HEK293 (cell line): ENCODE results near the gene MAK.

Experiments used
- ATF2 ChIP-seq: fragments of 450-650 bp; formaldehyde crosslinking; IDR thresholded peaks from 2 replicates; pipeline ENCODE4 v1.5.1; 2016; ENCODE audit warnings: missing biosample characterization, missing genetic modification characterization, low read depth
- BCL11B ChIP-seq: fragments of 450-650 bp; formaldehyde crosslinking; IDR thresholded peaks from 2 replicates; pipeline ENCODE4 v1.5.1; 2016; ENCODE audit warnings: low read depth, missing biosample characterization, missing genetic modification characterization
- KLF8 ChIP-seq: fragments of 450-650 bp; formaldehyde crosslinking; IDR thresholded peaks from 2 replicates; pipeline ENCODE4 v1.5.1; 2016; ENCODE audit warnings: missing biosample characterization, missing genetic modification characterization
- PRDM10 ChIP-seq: fragments of 450-650 bp; formaldehyde crosslinking; IDR thresholded peaks from 2 replicates; pipeline ENCODE4 v1.5.1; 2016; ENCODE audit warnings: missing biosample characterization, missing genetic modification characterization
- REST ChIP-seq: fragments of 450-650 bp; formaldehyde crosslinking; IDR thresholded peaks from 2 replicates; pipeline ENCODE4 v1.5.1; 2016; ENCODE audit warnings: missing biosample characterization, missing genetic modification characterization
- ZBTB11 ChIP-seq: fragments of 450-650 bp; formaldehyde crosslinking; conservative IDR thresholded peaks from 2 replicates; pipeline ENCODE4 v1.5.1; 2016; ENCODE audit warnings: low read depth, missing biosample characterization, missing genetic modification characterization
- ZBTB48 ChIP-seq: fragments of 450-650 bp; formaldehyde crosslinking; IDR thresholded peaks from 2 replicates; pipeline ENCODE4 v1.5.1; 2016; ENCODE audit warnings: missing biosample characterization, missing genetic modification characterization
- ZIC2 ChIP-seq: fragments of 450-650 bp; formaldehyde crosslinking; IDR thresholded peaks from 2 replicates; pipeline ENCODE4 v1.5.1; 2016; ENCODE audit warnings: missing biosample characterization, missing genetic modification characterization
- ZNF112 ChIP-seq: fragments of 450-650 bp; formaldehyde crosslinking; IDR thresholded peaks from 2 replicates; pipeline ENCODE4 v1.5.0; 2017; ENCODE audit warnings: missing biosample characterization, missing genetic modification characterization
- ZNF155 ChIP-seq: fragments of 450-650 bp; formaldehyde crosslinking; IDR thresholded peaks from 2 replicates; pipeline ENCODE4 v1.5.1; 2016; ENCODE audit warnings: missing biosample characterization, missing genetic modification characterization
- ZNF169 ChIP-seq: fragments of 450-650 bp; formaldehyde crosslinking; IDR thresholded peaks from 2 replicates; pipeline ENCODE4 v1.5.1; 2016; ENCODE audit warnings: missing biosample characterization, missing genetic modification characterization
- ZNF2 ChIP-seq: fragments of 450-650 bp; formaldehyde crosslinking; IDR thresholded peaks from 2 replicates; pipeline ENCODE4 v1.5.1; 2016; ENCODE audit warnings: missing biosample characterization, missing genetic modification characterization
- ZNF223 ChIP-seq: fragments of 450-650 bp; formaldehyde crosslinking; IDR thresholded peaks from 2 replicates; pipeline ENCODE4 v1.5.1; 2016; ENCODE audit warnings: missing biosample characterization, missing genetic modification characterization
- ZNF23 ChIP-seq: fragments of 450-650 bp; formaldehyde crosslinking; IDR thresholded peaks from 2 replicates; pipeline ENCODE4 v1.5.1; 2016; ENCODE audit warnings: missing biosample characterization, missing genetic modification characterization, borderline replicate concordance
- ZNF302 ChIP-seq: fragments of 450-650 bp; formaldehyde crosslinking; IDR thresholded peaks from 2 replicates; pipeline ENCODE4 v1.5.1; 2016; ENCODE audit warnings: missing biosample characterization, missing genetic modification characterization, low read depth
- ZNF391 ChIP-seq: fragments of 450-650 bp; formaldehyde crosslinking; IDR thresholded peaks from 2 replicates; pipeline ENCODE4 v1.5.1; 2016; ENCODE audit warnings: low read depth, missing biosample characterization, missing genetic modification characterization, borderline replicate concordance
- ZNF394 ChIP-seq: fragments of 450-650 bp; formaldehyde crosslinking; IDR thresholded peaks from 2 replicates; pipeline ENCODE4 v1.5.1; 2016; ENCODE audit warnings: missing biosample characterization, missing genetic modification characterization, mild to moderate bottlenecking, moderate library complexity, borderline replicate concordance
- ZNF529 ChIP-seq: fragments of 450-650 bp; formaldehyde crosslinking; IDR thresholded peaks from 2 replicates; pipeline ENCODE4 v1.5.1; 2017; ENCODE audit warnings: missing genetic modification characterization, missing biosample characterization; ENCODE audit not compliant: insufficient replicate concordance
- ZNF600 ChIP-seq: fragments of 450-650 bp; formaldehyde crosslinking; IDR thresholded peaks from 2 replicates; pipeline ENCODE4 v1.5.1; 2016; ENCODE audit warnings: missing biosample characterization, missing genetic modification characterization
- ZNF621 ChIP-seq: fragments of 450-650 bp; formaldehyde crosslinking; IDR thresholded peaks from 2 replicates; pipeline ENCODE4 v1.5.1; 2017; ENCODE audit warnings: missing biosample characterization, missing genetic modification characterization
- ZNF624 ChIP-seq: fragments of 450-650 bp; formaldehyde crosslinking; IDR thresholded peaks from 2 replicates; pipeline ENCODE4 v1.5.1; 2017; ENCODE audit warnings: missing biosample characterization, missing genetic modification characterization
- ZNF660 ChIP-seq: fragments of 450-650 bp; IDR thresholded peaks from 2 replicates; pipeline ENCODE4 v1.5.1; 2018; ENCODE audit warnings: missing biosample characterization, mild to moderate bottlenecking, missing genetic modification characterization
- ZSCAN5A ChIP-seq: fragments of 450-650 bp; formaldehyde crosslinking; IDR thresholded peaks from 2 replicates; pipeline ENCODE4 v1.5.1; 2016; ENCODE audit warnings: missing biosample characterization, missing genetic modification characterization
- TF ChIP-seq, protein P1 (sequence below): sonication (generic); formaldehyde crosslinking; IDR thresholded peaks from 2 replicates; pipeline ENCODE4 v1.8.1; 2022; ENCODE audit warnings: mild to moderate bottlenecking, moderate library complexity, missing genetic modification reagents

Gene MAK

GRCh38 chr6:10837995-10838793 lies at the start of gene MAK (continued):
- peak; percentile 73 for TF ChIP-seq PRDM10 (tag by site-specific recombination)
- no peak for TF ChIP-seq ZNF23
- TF ChIP-seq ZNF660 (tag by site-specific recombination), result peak; percentile 74; the same call in 1 of the 2 replicates
- no peak for TF ChIP-seq ZNF223 (tag by site-specific recombination)
- peak; percentile 83; the same call in 1 of the 2 replicates for TF ChIP-seq ZNF600 (tag by site-specific recombination)
- no peak for TF ChIP-seq ZNF169 (tag by site-specific recombination)
- no peak; the same call in 1 of the 2 replicates for TF ChIP-seq ZNF394 (tag by site-specific recombination)
- TF ChIP-seq, protein P1, sequence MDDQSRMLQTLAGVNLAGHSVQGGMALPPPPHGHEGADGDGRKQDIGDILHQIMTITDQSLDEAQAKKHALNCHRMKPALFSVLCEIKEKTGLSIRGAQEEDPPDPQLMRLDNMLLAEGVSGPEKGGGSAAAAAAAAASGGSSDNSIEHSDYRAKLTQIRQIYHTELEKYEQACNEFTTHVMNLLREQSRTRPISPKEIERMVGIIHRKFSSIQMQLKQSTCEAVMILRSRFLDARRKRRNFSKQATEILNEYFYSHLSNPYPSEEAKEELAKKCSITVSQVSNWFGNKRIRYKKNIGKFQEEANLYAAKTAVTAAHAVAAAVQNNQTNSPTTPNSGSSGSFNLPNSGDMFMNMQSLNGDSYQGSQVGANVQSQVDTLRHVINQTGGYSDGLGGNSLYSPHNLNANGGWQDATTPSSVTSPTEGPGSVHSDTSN (CRISPR knock-in tag), result 0 out of 2 replicates have a peak, but pooled peaks have one; percentile 49
- TF ChIP-seq ZBTB11 (tag by site-specific recombination), result no peak; the same call in 1 of the 2 replicates
- no peak for TF ChIP-seq ZNF529 (tag by site-specific recombination)
- peak; percentile 58 for TF ChIP-seq ZIC2 (tag by site-specific recombination)
- TF ChIP-seq ZNF391 (tag by site-specific recombination), result no peak
- no peak for TF ChIP-seq ZNF2 (tag by site-specific recombination)
- no peak for TF ChIP-seq ZSCAN5A
- peak; percentile 83 for TF ChIP-seq KLF8 (tag by site-specific recombination)
- no peak for TF ChIP-seq ATF2 (tag by site-specific recombination)
- TF ChIP-seq ZNF621 (tag by site-specific recombination), result no peak
- TF ChIP-seq BCL11B (tag by site-specific recombination), result peak; percentile 23; the same call in 1 of the 2 replicates
- TF ChIP-seq ZNF624, result no peak
- no peak for TF ChIP-seq ZNF155 (tag by site-specific recombination)
- TF ChIP-seq REST (tag by site-specific recombination), result no peak
- TF ChIP-seq ZNF302 (tag by site-specific recombination), result no peak
- no peak for TF ChIP-seq ZNF112 (tag by site-specific recombination)
- TF ChIP-seq ZBTB48 (tag by site-specific recombination), result peak; percentile 96
